Prostate gland (tissue), 2 donors: ENCODE data around the gene TMEM223. TPM values are rescaled to one million over a fixed set of nuclear protein-coding genes. Genes with fewer than 3 reads are reported as not detected.
"Not testable (repeated sequence)": the region's sequence is repeated elsewhere in the genome, so short reads cannot be mapped to it uniquely, and the experiment has no call there.

Experiments used
- DNase-seq: peaks from one replicate; pipeline ENCODE4 v3.0.0-alpha.2; 2019; ENCODE audit warnings: low spot score
- H3K27ac ChIP-seq, 2 donors: fragments of 200-600 bp; sonication (generic); 2 replicates each; pipeline ENCODE4 v1.5.1; 2017 to 2019
- H3K27me3 ChIP-seq: fragments of 200-600 bp; sonication (generic); replicated peaks from 2 replicates; pipeline ENCODE4 v1.5.1; 2019; ENCODE audit not compliant: insufficient read depth
- H3K36me3 ChIP-seq, 2 donors: fragments of 200-600 bp; sonication (generic); 1 replicate in 1 of 2; 2 replicates in 1 of 2; pipeline versions ENCODE4 v1.5.1 to v1.8.1; 2017 to 2019
- H3K4me1 ChIP-seq: fragments of 200-600 bp; sonication (generic); replicated peaks from 2 replicates; pipeline ENCODE4 v1.5.1; 2019
- H3K4me3 ChIP-seq, 2 donors: fragments of 200-600 bp; sonication (generic); 2 replicates each; pipeline ENCODE4 v1.5.1; 2017 to 2019
- H3K9me3 ChIP-seq: fragments of 200-600 bp; sonication (generic); 2 replicates; pipeline ENCODE4 v1.5.1; 2017
- POLR2A ChIP-seq: fragments of 450-650 bp; IDR thresholded peaks from one replicate; pipeline ENCODE4 v1.6.1; 2016; ENCODE audit warnings: antibody characterized with exemption, mild to moderate bottlenecking
- POLR2AphosphoS5 ChIP-seq: sonication (generic); formaldehyde crosslinking; IDR thresholded peaks from one replicate; pipeline ENCODE4 v1.6.1; 2017; ENCODE audit warnings: antibody characterized with exemption
- WGBS: methylation state at CpG from one replicate; pipeline ENCODE4 v1.1.5; 2018; 5-methylcytosine and 5-hydroxymethylcytosine counted together
- intact Hi-C: fragments of 100-400 bp; cut with DNase I; formaldehyde crosslinking; loops from one replicate; pipeline ENCODE4 v1.14.2; 2022
- microRNA-seq: library from miRNA; unstranded; fragments of <30 nt; microRNA quantifications from one replicate; pipeline ENCODE4, GENCODE V29; 2016
- small RNA-seq, 2 donors: library from RNA; depleted of rRNA; stranded (forward); fragments of <200 nt; gene quantifications; one replicate each; pipeline ENCODE3, GENCODE V24; 2016
- total RNA-seq, 2 donors: library from RNA; depleted of rRNA; stranded (reverse); fragments of >200 nt; gene quantifications; one replicate each; pipeline ENCODE4 v1.1.0, GENCODE V29; 2016
- TF ChIP-seq, protein P1 (sequence below), 4 experiments: fragments of 200-600 bp in 2 of 4; fragments of 450-650 bp in 2 of 4; sonication (generic) in 2 of 4; IDR thresholded peaks; 1 replicate in 3 of 4; 2 replicates in 1 of 4; pipeline ENCODE4 v1.5.1; 2016 to 2019; ENCODE audit warnings: antibody characterized with exemption in 4 of 4, mild to moderate bottlenecking in 2 of 4, moderate library complexity in 2 of 4

TMEM223 gene
- total RNA-seq, 2 donors from 2014 or later, result 35.8 to 73.6 TPM

DNA sequence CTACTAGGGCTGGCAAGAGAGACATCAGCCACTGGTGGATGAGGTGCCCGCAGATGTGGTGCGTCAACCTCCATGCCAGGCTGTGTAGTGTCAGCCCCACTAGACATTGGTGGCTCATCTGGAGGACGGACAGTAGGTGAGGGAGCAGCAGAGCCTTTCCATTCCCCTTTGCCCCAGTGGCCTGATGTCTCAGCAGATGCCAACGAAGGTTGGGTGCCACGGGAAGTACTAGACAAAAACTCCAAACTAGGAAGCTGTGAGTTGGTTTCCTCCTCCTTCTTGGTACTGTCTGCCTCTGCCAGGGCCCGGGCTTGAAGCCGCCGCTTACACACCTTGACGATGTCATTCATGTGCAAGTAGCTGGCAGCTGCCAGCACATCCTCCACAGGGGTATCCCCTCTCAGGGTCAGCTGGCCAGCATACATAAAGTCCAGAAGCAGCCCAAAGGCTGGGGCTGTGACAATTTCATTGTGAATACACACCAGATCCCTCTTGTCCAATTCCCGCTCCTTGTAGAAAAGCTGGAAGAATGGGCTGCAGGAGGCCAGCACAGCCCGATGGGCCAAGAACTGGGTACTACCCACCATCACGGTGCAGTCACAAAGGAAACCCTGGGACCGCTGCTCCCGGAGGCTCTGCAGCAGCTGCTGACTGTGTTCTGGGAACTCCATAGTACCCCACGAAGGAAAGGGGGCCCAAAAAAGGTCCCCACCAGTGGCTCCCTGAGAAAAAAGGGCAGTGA lies 38.6 kb downstream of the TMEM223 start:
- H3K4me1 ChIP-seq, result no peaks in the 10 kb centered on the region

GRCh38 chr11:62752177-62752785 lies 39.5 kb downstream of the TMEM223 start:
- H3K36me3 ChIP-seq, result no peaks in the 10 kb centered on the region
- WGBS, result 94% methylated on average over 14 of the region's 14 CpGs
- DNase-seq, result no peak

More for the DNA sequence above, 38.6 kb downstream of the TMEM223 start:
- TF ChIP-seq, protein P1, sequence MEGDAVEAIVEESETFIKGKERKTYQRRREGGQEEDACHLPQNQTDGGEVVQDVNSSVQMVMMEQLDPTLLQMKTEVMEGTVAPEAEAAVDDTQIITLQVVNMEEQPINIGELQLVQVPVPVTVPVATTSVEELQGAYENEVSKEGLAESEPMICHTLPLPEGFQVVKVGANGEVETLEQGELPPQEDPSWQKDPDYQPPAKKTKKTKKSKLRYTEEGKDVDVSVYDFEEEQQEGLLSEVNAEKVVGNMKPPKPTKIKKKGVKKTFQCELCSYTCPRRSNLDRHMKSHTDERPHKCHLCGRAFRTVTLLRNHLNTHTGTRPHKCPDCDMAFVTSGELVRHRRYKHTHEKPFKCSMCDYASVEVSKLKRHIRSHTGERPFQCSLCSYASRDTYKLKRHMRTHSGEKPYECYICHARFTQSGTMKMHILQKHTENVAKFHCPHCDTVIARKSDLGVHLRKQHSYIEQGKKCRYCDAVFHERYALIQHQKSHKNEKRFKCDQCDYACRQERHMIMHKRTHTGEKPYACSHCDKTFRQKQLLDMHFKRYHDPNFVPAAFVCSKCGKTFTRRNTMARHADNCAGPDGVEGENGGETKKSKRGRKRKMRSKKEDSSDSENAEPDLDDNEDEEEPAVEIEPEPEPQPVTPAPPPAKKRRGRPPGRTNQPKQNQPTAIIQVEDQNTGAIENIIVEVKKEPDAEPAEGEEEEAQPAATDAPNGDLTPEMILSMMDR (IDR thresholded peaks at IDR 0.05), result no peak
- TF ChIP-seq POLR2AphosphoS5, result no peak
- no peak for TF ChIP-seq POLR2A
- intact Hi-C loops, result no loop called here
- Histone ChIP-seq H3K27ac (peak overlapping the region; percentile 91), H3K36me3 (no peaks in the 10 kb centered on the region), H3K27me3 (no peaks in the 10 kb centered on the region), H3K9me3 (no peaks in the 10 kb centered on the region), H3K4me3 (peak overlapping the region; percentile 62 to 66)
- 83% methylated on average over 15 of the region's 15 CpGs for WGBS
- DNase-seq, result no peak

DNA sequence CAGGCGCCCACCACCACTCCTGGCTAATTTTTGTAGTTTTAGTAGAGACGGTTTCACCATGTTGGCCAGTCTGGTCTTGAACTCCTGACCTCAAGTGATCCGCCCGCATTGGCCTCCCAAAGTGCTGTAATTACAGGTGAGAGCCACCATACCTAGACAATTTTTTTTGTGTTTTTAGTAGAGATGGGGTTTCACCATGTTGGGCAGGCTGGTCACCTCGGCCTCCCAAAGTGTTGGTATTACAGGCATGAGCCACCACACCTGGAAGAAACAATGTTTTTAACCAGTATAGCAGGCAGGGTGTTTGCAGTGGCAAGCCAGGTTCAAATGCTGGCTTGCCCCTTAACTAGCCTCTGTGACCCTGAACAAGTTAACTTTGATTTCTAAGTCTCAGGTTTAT lies 41.9 kb downstream of the TMEM223 start:
- H3K27ac ChIP-seq, DNase-seq, H3K36me3 ChIP-seq, H3K27me3 ChIP-seq, H3K4me1 ChIP-seq, intact Hi-C loops, H3K9me3 ChIP-seq, H3K4me3 ChIP-seq: not testable (repeated sequence)
- 94% methylated on average over 5 of the region's 5 CpGs for WGBS

More at GRCh38 chr11:62752177-62752785, 39.5 kb downstream of the TMEM223 start:
- no peak for TF ChIP-seq POLR2AphosphoS5
- TF ChIP-seq, protein P1 (IDR thresholded peaks at IDR 0.05), result no peak
- TF ChIP-seq POLR2A, result no peak
- H3K27ac ChIP-seq, result no peak overlapping the region
- H3K4me1 ChIP-seq, result no peaks in the 10 kb centered on the region
- no peak overlapping the region for H3K4me3 ChIP-seq
- no peaks in the 10 kb centered on the region for H3K27me3 ChIP-seq
- intact Hi-C loops, result no loop called here
- H3K9me3 ChIP-seq, result no peaks in the 10 kb centered on the region

- Histone ChIP-seq H3K4me1 (no peaks in the 10 kb centered on the region), H3K27ac (no peak overlapping the region), H3K9me3 (no peaks in the 10 kb centered on the region), H3K27me3 (no peaks in the 10 kb centered on the region), H3K4me3 (no peak overlapping the region), H3K36me3 (no peaks in the 10 kb centered on the region)
- DNase-seq, result no peak
- TF ChIP-seq, protein P1 (IDR thresholded peaks at IDR 0.05), result no peak
- TF ChIP-seq POLR2AphosphoS5 (no peak), POLR2A (no peak)
- intact Hi-C loops, result no loop called here
- 68% methylated on average over 9 of the region's 9 CpGs for WGBS
Measured at GRCh38 chr11:62747475-62748160, 44.2 kb downstream of the TMEM223 start.

Small RNA genes lying within 50 kb of the gene (microRNA-seq; reads per million reads assigned to microRNA genes)
- gene MIR6514 (3.0 reads per million, percentile 36 among the genes with 10 or more reads in this experiment), gene MIR6748 (0.34 reads per million)

Small RNA genes lying within 50 kb of the gene (small RNA-seq; reads per million reads assigned to genes)
- gene MIR6514 (0 to 0.84 reads per million in 2 donors), gene RNU6-118P (0 reads per million in 2 donors)

Other genes starting within 250 kb of the TMEM223 start
- gene AHNAK, start 245.2 kb downstream of the TMEM223 start, total RNA-seq, result 100 to 1,000 TPM; 367 to 434 TPM
- gene EEF1G, start 218.1 kb downstream of the TMEM223 start, total RNA-seq, result 1,000 to 10,000 TPM; 1,254 to 2,389 TPM
- gene TUT1, start 200.5 kb downstream of the TMEM223 start, total RNA-seq, result 10 to 100 TPM; 26.6 to 30.6 TPM
- gene MTA2, start 190.1 kb downstream of the TMEM223 start, total RNA-seq, result 100 to 1,000 TPM in 1 of 2 donors, 10 to 100 TPM in 1; 96.5 to 110 TPM
- gene EML3, start 179.2 kb downstream of the TMEM223 start, total RNA-seq, result 10 to 100 TPM; 50.2 to 80.1 TPM
- gene ROM1, start 178.7 kb downstream of the TMEM223 start, total RNA-seq, result 10 to 100 TPM in 1 of 2 donors, 1 to 10 TPM in 1; 8.0 to 12.7 TPM
- 10 to 100 TPM; 57.0 to 75.3 TPM for gene B3GAT3, start 170.0 kb downstream of the TMEM223 start, total RNA-seq
- 100 to 1,000 TPM; 163 to 199 TPM for gene GANAB, start 145.4 kb downstream of the TMEM223 start, total RNA-seq
- 10 to 100 TPM; 34.0 to 35.3 TPM for gene INTS5, start 138.7 kb downstream of the TMEM223 start, total RNA-seq
- 10 to 100 TPM; 27.8 to 68.0 TPM for gene C11orf98, start 126.8 kb downstream of the TMEM223 start, total RNA-seq
- 10 to 100 TPM in 1 of 2 donors, 1 to 10 TPM in 1; 9.7 to 20.2 TPM for gene CSKMT, start 126.7 kb downstream of the TMEM223 start, total RNA-seq
- 10 to 100 TPM; 10.3 to 18.3 TPM for gene UQCC3, start 120.3 kb downstream of the TMEM223 start, total RNA-seq
- 10 to 100 TPM in 1 of 2 donors, 1 to 10 TPM in 1; 7.1 to 10.2 TPM for gene LBHD1, start 119.7 kb downstream of the TMEM223 start, total RNA-seq
- 100 to 1,000 TPM; 136 to 179 TPM for gene UBXN1, start 112.9 kb downstream of the TMEM223 start, total RNA-seq
- gene LRRN4CL, start 102.5 kb downstream of the TMEM223 start, total RNA-seq, result 1 to 10 TPM; 2.8 to 8.0 TPM
- 100 to 1,000 TPM; 148 to 187 TPM for gene BSCL2, start 84.6 kb downstream of the TMEM223 start, total RNA-seq
- gene GNG3, start 84.3 kb downstream of the TMEM223 start, total RNA-seq, result not detected
- 10 to 100 TPM; 26.6 to 33.5 TPM for gene HNRNPUL2, start 64.5 kb downstream of the TMEM223 start, total RNA-seq
- 10 to 100 TPM; 25.1 to 25.5 TPM for gene TTC9C, start 63.5 kb downstream of the TMEM223 start, total RNA-seq
- gene ZBTB3, start 37.8 kb downstream of the TMEM223 start, total RNA-seq, result 10 to 100 TPM; 14.8 to 19.1 TPM
- gene POLR2G, start 30.4 kb downstream of the TMEM223 start, total RNA-seq, result 10 to 100 TPM; 97.2 to 98.3 TPM
- 10 to 100 TPM; 22.2 to 36.2 TPM for gene TAF6L, start 20.6 kb downstream of the TMEM223 start, total RNA-seq
- 100 to 1,000 TPM; 139 to 200 TPM for gene TMEM179B, start 4.6 kb downstream of the TMEM223 start, total RNA-seq
- 10 to 100 TPM; 75.6 to 98.2 TPM for gene NXF1, start 13.4 kb upstream of the TMEM223 start, total RNA-seq
- 10 to 100 TPM; 34.5 to 57.5 TPM for gene STX5, start 40.0 kb upstream of the TMEM223 start, total RNA-seq
- not detected for gene TEX54, start 40.8 kb upstream of the TMEM223 start, total RNA-seq
- 10 to 100 TPM; 44.5 to 46.1 TPM for gene WDR74, start 47.6 kb upstream of the TMEM223 start, total RNA-seq
- gene SLC3A2, start 88.9 kb upstream of the TMEM223 start, total RNA-seq, result 100 to 1,000 TPM; 158 to 235 TPM
- gene CHRM1, start 129.4 kb upstream of the TMEM223 start, total RNA-seq, result 100 to 1,000 TPM in 1 of 2 donors, 10 to 100 TPM in 1; 38.1 to 107 TPM
- not detected for gene SLC22A6, start 193.0 kb upstream of the TMEM223 start, total RNA-seq
- gene SLC22A8, start 223.8 kb upstream of the TMEM223 start, total RNA-seq, result under 1 TPM in 1 of 2 donors, not detected in 1; 0.11 TPM